ENCODE measurements around the gene IMMP2L. TPM values are rescaled to one million over a fixed set of nuclear protein-coding genes. Genes with fewer than 3 reads are reported as not detected.
A peak's percentile ranks its signal among the peaks of the same experiment; 100 is the strongest.

Gene IMMP2L
- total RNA-seq, 1 donor from 2014 or later: 19.0 TPM

- FAIRE-seq: no peak
- Histone ChIP-seq H3K36me3 (ENCODE audit: control insufficient read depth, insufficient read depth, low read length) (no peaks in the 10 kb centered on the region), H3K4me3 (ENCODE audit: low read depth, low read length) (no peak overlapping the region), H3K27me3 (ENCODE audit: control insufficient read depth, insufficient read depth, low read length) (no peaks in the 10 kb centered on the region)
- no peak for TF ChIP-seq CTCF (IDR thresholded peaks at IDR 0.05; ENCODE audit: insufficient read depth, low read length, severe bottlenecking)
- no peak for DNase-seq (ENCODE audit: low read depth)
Observed at GRCh38 chr7:110944966-110945644, 617.2 kb downstream of the IMMP2L start.

- FAIRE-seq (no peak), DNase-seq (ENCODE audit: low read depth) (no peak)
- H3K4me3 ChIP-seq (ENCODE audit: low read depth, low read length): no peak overlapping the region
- no peaks in the 10 kb centered on the region for H3K27me3 ChIP-seq (ENCODE audit: control insufficient read depth, insufficient read depth, low read length)
- no peaks in the 10 kb centered on the region for H3K36me3 ChIP-seq (ENCODE audit: control insufficient read depth, insufficient read depth, low read length)
- no peak for TF ChIP-seq CTCF (IDR thresholded peaks at IDR 0.05; ENCODE audit: insufficient read depth, low read length, severe bottlenecking)
Observed at GRCh38 chr7:110944448-110944847, 617.8 kb downstream of the IMMP2L start.

DNA sequence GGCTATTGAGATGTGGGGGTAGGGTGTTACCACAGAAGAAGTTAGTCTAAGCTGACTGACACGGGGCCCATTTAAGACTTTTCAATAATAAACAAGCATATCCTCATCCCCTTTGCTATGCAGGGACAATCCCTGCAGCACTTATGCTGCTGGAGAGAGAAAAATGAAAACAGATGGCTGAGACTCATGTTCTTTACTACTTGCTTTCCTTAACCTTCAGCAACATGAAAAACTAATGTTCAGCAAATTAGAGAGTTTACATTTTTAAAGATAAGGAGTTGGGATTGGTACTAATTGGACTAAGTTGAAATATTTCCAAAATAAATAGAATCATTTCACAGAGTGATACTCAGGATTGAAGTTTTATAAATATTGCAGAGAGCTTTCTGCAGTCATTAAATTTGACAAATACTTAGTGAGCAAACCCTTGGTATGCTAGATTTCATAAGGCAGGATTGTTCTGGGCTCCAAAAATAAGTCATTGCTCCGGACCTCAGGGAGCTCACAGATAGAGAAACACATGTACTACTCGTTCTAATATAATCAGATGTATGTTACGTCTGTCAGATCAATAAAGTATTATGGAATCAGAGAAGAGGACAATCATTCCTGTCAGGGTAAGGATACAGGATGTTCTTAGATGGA lies 618.5 kb downstream of the IMMP2L start:
- no peak for TF ChIP-seq CTCF (IDR thresholded peaks at IDR 0.05; ENCODE audit: insufficient read depth, low read length, severe bottlenecking)
- no peaks in the 10 kb centered on the region for H3K36me3 ChIP-seq (ENCODE audit: control insufficient read depth, insufficient read depth, low read length)
- no peaks in the 10 kb centered on the region for H3K27me3 ChIP-seq (ENCODE audit: control insufficient read depth, insufficient read depth, low read length)
- no peak for FAIRE-seq
- no peak overlapping the region for H3K4me3 ChIP-seq (ENCODE audit: low read depth, low read length)
- DNase-seq (ENCODE audit: low read depth): no peak

DNA sequence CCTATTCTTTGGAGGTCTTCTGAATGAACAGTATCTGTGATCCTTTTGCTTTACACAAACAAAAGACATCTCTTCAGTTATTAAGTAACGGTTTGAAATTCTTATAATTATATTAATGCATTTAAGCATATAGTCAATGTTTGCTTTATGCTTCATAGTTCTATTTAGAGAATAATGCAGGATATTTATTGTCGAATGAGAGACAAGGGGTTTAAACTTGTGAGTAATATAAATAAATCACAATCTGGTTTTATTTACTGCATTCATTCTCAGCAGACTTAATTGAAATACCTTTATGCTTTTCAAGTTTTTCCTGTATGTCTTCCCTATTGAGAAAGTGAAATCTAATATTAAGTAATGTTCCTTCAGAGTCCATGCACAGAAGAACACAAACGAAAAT lies 620.9 kb downstream of the IMMP2L start:
- Histone ChIP-seq H3K4me3 (ENCODE audit: low read depth, low read length) (no peak overlapping the region), H3K36me3 (ENCODE audit: control insufficient read depth, insufficient read depth, low read length) (no peaks in the 10 kb centered on the region), H3K27me3 (ENCODE audit: control insufficient read depth, insufficient read depth, low read length) (no peaks in the 10 kb centered on the region)
- no peak for TF ChIP-seq CTCF (IDR thresholded peaks at IDR 0.05; ENCODE audit: insufficient read depth, low read length, severe bottlenecking)
- DNase-seq (ENCODE audit: low read depth) (no peak), FAIRE-seq (no peak)

DNA sequence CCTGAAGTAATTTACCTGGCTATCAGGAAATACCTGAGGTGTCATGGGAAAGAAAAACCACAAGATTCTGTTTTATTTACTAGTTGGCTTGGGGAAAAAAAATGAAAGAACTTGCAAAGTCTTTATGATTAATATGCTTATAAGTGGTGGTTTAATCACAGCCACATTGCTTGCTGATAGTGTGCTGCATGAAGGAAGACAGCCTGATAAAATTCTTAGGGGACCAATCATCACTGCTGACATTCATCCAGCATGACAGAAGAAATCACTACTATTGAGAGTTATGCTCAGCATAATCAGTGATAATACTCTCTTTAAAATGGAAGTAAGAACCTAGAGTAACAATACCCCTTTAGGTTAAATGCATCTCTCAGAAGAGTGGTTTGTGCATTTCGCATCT lies 621.5 kb downstream of the IMMP2L start:
- DNase-seq (ENCODE audit: low read depth): peak; percentile 13
- H3K4me3 ChIP-seq (ENCODE audit: low read depth, low read length): no peak overlapping the region
- H3K27me3 ChIP-seq (ENCODE audit: control insufficient read depth, insufficient read depth, low read length): no peaks in the 10 kb centered on the region
- FAIRE-seq: no peak
- H3K36me3 ChIP-seq (ENCODE audit: control insufficient read depth, insufficient read depth, low read length): no peaks in the 10 kb centered on the region
- TF ChIP-seq CTCF (IDR thresholded peaks at IDR 0.05; ENCODE audit: insufficient read depth, low read length, severe bottlenecking): no peak
